ENCODE data around the gene CA5A. TPM values are rescaled to one million over a fixed set of nuclear protein-coding genes. Genes with fewer than 3 reads are reported as not detected.
A peak's percentile ranks its signal among the peaks of the same experiment; 100 is the strongest.

Gene CA5A
- total and polyA plus RNA-seq, 2 of the 13 experiments (the other 11 are each of a cell fraction or from before 2014, with no cell fraction given): 66.8 to 106 TPM

DNA sequence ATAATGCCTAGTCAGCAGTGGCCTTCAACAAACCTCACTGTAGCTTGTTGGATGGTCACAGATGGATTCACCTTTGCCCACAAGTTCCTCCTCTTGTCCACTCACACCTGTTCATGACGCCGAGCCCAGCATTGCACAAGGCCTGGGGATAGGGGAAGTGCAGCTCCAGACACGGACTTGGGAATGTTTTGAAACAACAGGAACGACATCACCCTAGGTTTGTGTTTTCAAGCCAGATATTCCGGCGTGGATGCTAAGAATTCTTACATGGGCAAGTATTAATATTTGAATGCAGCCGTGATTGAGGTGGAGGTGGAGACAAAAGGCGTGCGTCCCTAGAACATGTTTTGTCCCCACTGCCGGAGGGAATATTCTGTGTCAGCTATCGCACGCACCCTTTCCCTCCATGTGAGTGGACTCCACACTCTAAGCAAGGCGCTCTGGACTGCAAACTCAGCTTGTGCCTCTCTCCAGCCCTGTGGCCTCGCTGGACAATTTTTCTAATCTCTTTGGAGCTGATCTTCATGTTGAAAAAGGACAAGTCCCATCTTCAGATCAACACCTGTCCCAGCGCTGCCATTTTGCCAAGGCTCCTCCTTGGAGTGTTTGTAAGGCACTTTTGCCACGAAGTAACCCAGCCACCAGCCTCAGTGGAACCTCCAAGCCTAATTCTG, 12.9 kb upstream of the CA5A start (continued):
- peak; percentile 83 for TF ChIP-seq TFAP4 (IDR thresholded peaks at IDR 0.05; ENCODE audit: borderline replicate concordance, low read depth)
- TF ChIP-seq TGIF2 (CRISPR knock-in tag; IDR thresholded peaks at IDR 0.05): no peak
- TF ChIP-seq MBD4 (IDR thresholded peaks at IDR 0.05; ENCODE audit: borderline replicate concordance, low read length): no peak; the same call in 1 of the 2 replicates
- TF ChIP-seq, protein P1, sequence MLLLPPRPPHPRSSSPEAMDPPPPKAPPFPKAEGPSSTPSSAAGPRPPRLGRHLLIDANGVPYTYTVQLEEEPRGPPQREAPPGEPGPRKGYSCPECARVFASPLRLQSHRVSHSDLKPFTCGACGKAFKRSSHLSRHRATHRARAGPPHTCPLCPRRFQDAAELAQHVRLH (CRISPR knock-in tag; IDR thresholded peaks at IDR 0.05; ENCODE audit: borderline replicate concordance, low read depth): peak; percentile 42; the same call in 1 of the 2 replicates
- peak; percentile 53; the same call in 1 of the 2 replicates for TF ChIP-seq ZNF704 (CRISPR knock-in tag; IDR thresholded peaks at IDR 0.05; ENCODE audit: borderline replicate concordance)
- no peak for TF ChIP-seq ZNF17 (CRISPR knock-in tag; IDR thresholded peaks at IDR 0.05)
- TF ChIP-seq SALL1 (CRISPR knock-in tag; IDR thresholded peaks at IDR 0.05): peak; percentile 63; the same call in 1 of the 2 replicates
- peak; percentile 36; the same call in 1 of the 2 replicates for TF ChIP-seq KDM5A (IDR thresholded peaks at IDR 0.05; ENCODE audit: borderline replicate concordance, low read length)
- TF ChIP-seq ZNF839 (CRISPR knock-in tag; IDR thresholded peaks at IDR 0.05; ENCODE audit: borderline replicate concordance): 0 out of 2 replicates have a peak, but pooled peaks have one; percentile 23
- TF ChIP-seq ZNF235 (CRISPR knock-in tag; IDR thresholded peaks at IDR 0.05; ENCODE audit: borderline replicate concordance): no peak
- peak; percentile 70 for TF ChIP-seq ZFY (CRISPR knock-in tag; IDR thresholded peaks at IDR 0.05)
- 0 out of 2 replicates have a peak, but pooled peaks have one; percentile 51 for TF ChIP-seq ZNF678 (CRISPR knock-in tag; IDR thresholded peaks at IDR 0.05)
- TF ChIP-seq NFE2L1 (CRISPR knock-in tag; IDR thresholded peaks at IDR 0.05; ENCODE audit: borderline replicate concordance): no peak
- TF ChIP-seq FOXP4 (CRISPR knock-in tag; IDR thresholded peaks at IDR 0.05): peak; percentile 52
- no peak for TF ChIP-seq POGZ (CRISPR knock-in tag; IDR thresholded peaks at IDR 0.05)
- TF ChIP-seq, protein P2, sequence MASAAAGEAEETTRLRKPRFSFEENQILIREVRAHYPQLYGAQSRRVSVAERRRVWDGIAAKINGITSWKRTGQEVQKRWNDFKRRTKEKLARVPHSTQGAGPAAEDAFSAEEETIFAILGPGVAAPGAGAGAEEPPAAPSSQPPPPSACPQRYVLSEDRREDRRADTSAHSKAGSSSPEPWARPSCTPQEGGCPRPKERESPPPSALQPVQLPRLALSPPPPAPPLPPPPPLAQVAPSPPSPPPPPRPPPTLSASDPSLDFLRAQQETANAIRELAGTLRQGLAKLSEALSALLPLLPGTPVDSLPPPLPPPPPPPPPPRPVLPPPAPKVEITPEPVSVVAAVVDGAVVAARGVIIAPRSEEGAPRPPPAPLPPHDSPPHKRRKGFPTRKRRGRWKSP (CRISPR knock-in tag; IDR thresholded peaks at IDR 0.05): no peak
- TF ChIP-seq NFAT5 (CRISPR knock-in tag; IDR thresholded peaks at IDR 0.05): no peak
- peak; percentile 39; the same call in 1 of the 2 replicates for TF ChIP-seq FOXK1 (CRISPR knock-in tag; IDR thresholded peaks at IDR 0.05; ENCODE audit: borderline replicate concordance, low read depth)
